H1 (cell line): Measurements from ENCODE around the gene ESYT2.

Experiments used
- ASH2L ChIP-seq: fragments of 200-600, 300-600 bp; sonication (generic); IDR thresholded peaks from one replicate; pipeline ENCODE4 v1.7.1; 2017; ENCODE audit warnings: low read length
- ATF2 ChIP-seq: IDR thresholded peaks from 2 replicates; pipeline ENCODE4 v1.6.1; 2012; ENCODE audit warnings: low read length, inconsistent platforms
- CTCF ChIP-seq, 3 experiments: IDR thresholded peaks; 1 replicate in 2 of 3; 2 replicates in 1 of 3; pipeline versions ENCODE4 v1.5.1 to v1.6.1; 2011; ENCODE audit warnings: low read length in 3 of 3, mild to moderate bottlenecking in 3 of 3, inconsistent platforms in 2 of 3, low read depth in 1 of 3, moderate library complexity in 1 of 3; ENCODE audit not compliant: insufficient read depth in 1 of 3; ENCODE audit errors: control extremely low read depth in 1 of 3
- GABPA ChIP-seq: IDR thresholded peaks from 2 replicates; pipeline ENCODE4 v1.6.1; 2011; ENCODE audit warnings: mild to moderate bottlenecking, low read length, moderate library complexity, borderline replicate concordance; ENCODE audit not compliant: insufficient read depth
- HDAC6 ChIP-seq: IDR thresholded peaks from one replicate; pipeline ENCODE4 v1.7.1; 2012; ENCODE audit warnings: low read depth, mild to moderate bottlenecking, inconsistent platforms, low read length, moderate library complexity
- JUN ChIP-seq: IDR thresholded peaks from 2 replicates; pipeline ENCODE4 v1.6.1; 2011; ENCODE audit warnings: low read depth, mild to moderate bottlenecking, improper control_type of control experiment, low read length
- MAFK ChIP-seq: IDR thresholded peaks from 2 replicates; pipeline ENCODE4 v1.6.1; 2012; ENCODE audit warnings: low read depth, mild to moderate bottlenecking, improper control_type of control experiment, low read length
- NRF1 ChIP-seq: IDR thresholded peaks from 2 replicates; pipeline ENCODE4 v1.6.1; 2011; ENCODE audit warnings: mild to moderate bottlenecking, low read depth, low read length, improper control_type of control experiment
- POLR2A ChIP-seq, 2 experiments: IDR thresholded peaks; 1 replicate in 1 of 2; 2 replicates in 1 of 2; pipeline ENCODE4 v1.6.1; 2011; ENCODE audit warnings: low read depth in 2 of 2, low read length in 2 of 2, mild to moderate bottlenecking in 2 of 2; ENCODE audit errors: control extremely low read depth in 1 of 2
- POLR2AphosphoS5 ChIP-seq: IDR thresholded peaks from 2 replicates; pipeline ENCODE4 v1.6.1; 2011; ENCODE audit warnings: low read depth, low read length
- SIX5 ChIP-seq: IDR thresholded peaks from 2 replicates; pipeline ENCODE4 v1.6.1; 2011; ENCODE audit warnings: mild to moderate bottlenecking, low read depth, low read length
- SP2 ChIP-seq: IDR thresholded peaks from 2 replicates; pipeline ENCODE4 v1.6.1; 2012; ENCODE audit warnings: mild to moderate bottlenecking, low read length, inconsistent platforms
- TCF12 ChIP-seq: IDR thresholded peaks from 2 replicates; pipeline ENCODE4 v1.6.1; 2011; ENCODE audit warnings: low read depth, mild to moderate bottlenecking, low read length
- TEAD4 ChIP-seq: IDR thresholded peaks from 2 replicates; pipeline ENCODE4 v1.6.1; 2012; ENCODE audit warnings: low read depth, low read length, inconsistent platforms, mixed read lengths

- TF ChIP-seq CTCF (IDR thresholded peaks at IDR 0.05; ENCODE audit: control extremely low read depth in 1 of 3, insufficient read depth in 1 of 3, low read depth in 1 of 3, low read length in 3 of 3) (no peak), NRF1 (no peak), POLR2A (IDR thresholded peaks at IDR 0.05; ENCODE audit: control extremely low read depth in 1 of 2, low read depth in 2 of 2, low read length in 2 of 2) (no peak), SIX5 (no peak), TCF12 (no peak), JUN (no peak), GABPA (no peak), ASH2L (no peak), SP2 (no peak), MAFK (no peak), POLR2AphosphoS5 (no peak), TEAD4 (no peak), ATF2 (no peak), HDAC6 (no peak)
These were observed 328 bp downstream of the ESYT2 start for GRCh38 chr7:158829021-158829341.
